ENCODE results near the gene VPS13C.

VPS13C gene

GRCh38 chr15:62046078-62046743 lies 14.0 kb downstream of the VPS13C start:
- H3K4me2 ChIP-seq (ENCODE audit: low read length), result peak overlapping the region; percentile 41
- H3K27me3 ChIP-seq (ENCODE audit: insufficient read depth, low read length), result no peaks in the 10 kb centered on the region
- H3K27ac ChIP-seq (ENCODE audit: low read depth, low read length, poor library complexity, severe bottlenecking), result no peak overlapping the region
- peaks cover 21% of the 10 kb centered on the region for H3K36me3 ChIP-seq (ENCODE audit: insufficient read depth, low read length)
- H3K9me3 ChIP-seq (ENCODE audit: low read length), result no peaks in the 10 kb centered on the region
- peak overlapping the region; percentile 4; the same call in 1 of the 2 replicates for H3K9ac ChIP-seq (ENCODE audit: low read length)
- H3F3A ChIP-seq (ENCODE audit: insufficient read depth, low read length), result 0 out of 2 replicates have a peak, but pooled peaks cover 6% of the 10 kb centered on the region
- peaks cover 22% of the 10 kb centered on the region for H3K4me1 ChIP-seq (ENCODE audit: insufficient read depth, low read length, severe bottlenecking)
- peaks cover 55% of the 10 kb centered on the region for H3K79me2 ChIP-seq (ENCODE audit: insufficient read depth, low read length)
- H3K9me2 ChIP-seq (ENCODE audit: low read depth, low read length), result no peaks in the 10 kb centered on the region
- H4K20me1 ChIP-seq (ENCODE audit: insufficient read depth, low read length), result no peaks in the 10 kb centered on the region
- no peak overlapping the region for H2AFZ ChIP-seq (ENCODE audit: low read length)
- no peak for TF ChIP-seq EZH2 (IDR thresholded peaks at IDR 0.05; ENCODE audit: borderline replicate concordance, low read length)
- no peak for TF ChIP-seq CTCF (IDR thresholded peaks at IDR 0.05; ENCODE audit: low read length)
- peak overlapping the region; percentile 15 for H3K4me3 ChIP-seq (ENCODE audit: low read depth, low read length, poor library complexity, severe bottlenecking)

- Histone ChIP-seq H3K36me3 (ENCODE audit: insufficient read depth, low read length) (peaks cover 29% of the 10 kb centered on the region), H3K9me2 (ENCODE audit: low read depth, low read length) (no peaks in the 10 kb centered on the region), H3K4me3 (ENCODE audit: low read depth, low read length, poor library complexity, severe bottlenecking) (no peak overlapping the region), H3K79me2 (ENCODE audit: insufficient read depth, low read length) (no peaks in the 10 kb centered on the region), H3K9me3 (ENCODE audit: low read length) (no peaks in the 10 kb centered on the region), H4K20me1 (ENCODE audit: insufficient read depth, low read length) (no peaks in the 10 kb centered on the region), H3K4me1 (ENCODE audit: insufficient read depth, low read length, severe bottlenecking) (no peaks in the 10 kb centered on the region), H3K27ac (ENCODE audit: low read depth, low read length, poor library complexity, severe bottlenecking) (no peak overlapping the region), H2AFZ (ENCODE audit: low read length) (no peak overlapping the region), H3K27me3 (ENCODE audit: insufficient read depth, low read length) (no peaks in the 10 kb centered on the region), H3K9ac (ENCODE audit: low read length) (no peak overlapping the region), H3K4me2 (ENCODE audit: low read length) (no peak overlapping the region), H3F3A (ENCODE audit: insufficient read depth, low read length) (no peaks in the 10 kb centered on the region)
- no peak for TF ChIP-seq CTCF (IDR thresholded peaks at IDR 0.05; ENCODE audit: low read length)
- TF ChIP-seq EZH2 (IDR thresholded peaks at IDR 0.05; ENCODE audit: borderline replicate concordance, low read length), result no peak
Measured at GRCh38 chr15:62035256-62035924, 24.9 kb downstream of the VPS13C start.

- no peaks in the 10 kb centered on the region for H3K27me3 ChIP-seq (ENCODE audit: insufficient read depth, low read length)
- no peaks in the 10 kb centered on the region for H3K9me3 ChIP-seq (ENCODE audit: low read length)
- H3K9me2 ChIP-seq (ENCODE audit: low read depth, low read length), result no peaks in the 10 kb centered on the region
- H4K20me1 ChIP-seq (ENCODE audit: insufficient read depth, low read length), result no peaks in the 10 kb centered on the region
- H3K9ac ChIP-seq (ENCODE audit: low read length), result no peak overlapping the region
- no peaks in the 10 kb centered on the region for H3F3A ChIP-seq (ENCODE audit: insufficient read depth, low read length)
- no peak overlapping the region for H2AFZ ChIP-seq (ENCODE audit: low read length)
- H3K4me3 ChIP-seq (ENCODE audit: low read depth, low read length, poor library complexity, severe bottlenecking), result no peak overlapping the region
- peak overlapping the region; percentile 69 for H3K27ac ChIP-seq (ENCODE audit: low read depth, low read length, poor library complexity, severe bottlenecking)
- H3K79me2 ChIP-seq (ENCODE audit: insufficient read depth, low read length), result no peaks in the 10 kb centered on the region
- H3K36me3 ChIP-seq (ENCODE audit: insufficient read depth, low read length), result peaks cover 22% of the 10 kb centered on the region
- TF ChIP-seq CTCF (IDR thresholded peaks at IDR 0.05; ENCODE audit: low read length) (no peak), EZH2 (IDR thresholded peaks at IDR 0.05; ENCODE audit: borderline replicate concordance, low read length) (no peak)
- peaks cover 24% of the 10 kb centered on the region for H3K4me1 ChIP-seq (ENCODE audit: insufficient read depth, low read length, severe bottlenecking)
- H3K4me2 ChIP-seq (ENCODE audit: low read length), result peak overlapping the region; percentile 7; the same call in 1 of the 2 replicates
Measured at GRCh38 chr15:62027916-62028315, 32.3 kb downstream of the VPS13C start.

All from OCI-LY1 (cell line).